GM04504 (cell line): Measurements from ENCODE around the gene RGS7BP.

ENCODE experiments used
- DNase-seq: peaks from one replicate; pipeline ENCODE4 v3.0.0-alpha.2; 2012; ENCODE audit warnings: low read depth

The RGS7BP gene

DNA sequence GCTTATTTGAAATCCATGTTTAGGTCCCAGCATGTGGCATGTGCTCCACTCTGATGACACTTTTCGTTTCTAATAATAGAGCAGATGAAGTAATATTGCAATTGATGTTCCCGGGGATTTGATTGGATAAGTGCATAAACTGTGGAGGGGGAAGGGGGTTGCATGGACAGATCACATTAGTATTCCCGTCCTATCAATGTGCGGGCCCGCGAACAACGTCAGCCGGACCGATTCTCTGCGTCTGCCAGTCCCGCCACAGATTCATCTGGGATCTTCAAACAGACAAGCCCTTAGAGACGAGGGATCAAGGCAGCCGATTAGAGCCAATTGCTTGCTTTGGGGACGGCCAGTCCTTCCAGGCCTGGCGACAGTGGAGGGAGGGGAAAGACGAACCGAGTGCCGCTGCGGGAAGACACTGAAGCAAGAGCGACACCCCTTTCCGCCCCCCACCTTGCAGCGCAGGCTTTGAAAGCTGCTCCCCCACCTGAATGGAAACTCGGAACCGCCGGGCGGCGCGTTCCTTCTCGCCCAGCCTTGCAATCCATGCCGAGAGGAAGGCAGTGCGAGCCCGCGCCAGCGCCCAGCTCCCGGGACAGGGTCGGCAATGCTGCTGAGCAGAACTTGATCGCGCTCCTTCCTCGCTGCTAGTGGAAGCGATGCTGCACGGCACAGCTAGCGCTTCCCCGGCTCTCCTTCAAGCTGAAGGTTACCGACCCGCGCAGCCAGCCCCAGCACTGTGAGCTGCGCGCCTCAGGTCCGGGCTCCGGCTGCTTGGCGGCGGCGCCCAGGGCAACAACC is at the start of gene RGS7BP:
RGS7BP (plus strand) TSS at position 247 of the 798 bp plus-strand sequence. CDS start 610 bp downstream, outside the sequence.
- no peak for DNase-seq

- no peak for DNase-seq
Observed at GRCh38 chr5:64457846-64458245, 48.0 kb upstream of the RGS7BP start.

DNA sequence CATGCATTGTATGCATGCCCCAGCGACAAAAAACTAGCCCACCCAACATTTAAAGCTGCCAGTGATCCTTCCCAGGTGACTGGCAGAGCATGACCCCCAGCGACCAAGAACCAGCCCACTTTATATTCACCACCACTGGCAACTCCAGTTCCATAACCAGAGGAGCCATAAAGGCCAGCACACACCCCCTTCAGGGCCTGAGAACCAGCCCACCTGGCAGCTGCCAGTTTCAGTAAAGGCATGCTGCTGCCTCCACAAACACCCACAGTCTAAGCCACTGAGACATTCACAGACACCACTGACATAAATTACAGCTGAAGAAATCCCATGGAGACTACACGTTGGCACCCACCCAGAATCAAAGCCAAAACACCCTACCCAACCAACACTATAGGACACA is 46.9 kb upstream of the RGS7BP start:
- no peak for DNase-seq

DNA sequence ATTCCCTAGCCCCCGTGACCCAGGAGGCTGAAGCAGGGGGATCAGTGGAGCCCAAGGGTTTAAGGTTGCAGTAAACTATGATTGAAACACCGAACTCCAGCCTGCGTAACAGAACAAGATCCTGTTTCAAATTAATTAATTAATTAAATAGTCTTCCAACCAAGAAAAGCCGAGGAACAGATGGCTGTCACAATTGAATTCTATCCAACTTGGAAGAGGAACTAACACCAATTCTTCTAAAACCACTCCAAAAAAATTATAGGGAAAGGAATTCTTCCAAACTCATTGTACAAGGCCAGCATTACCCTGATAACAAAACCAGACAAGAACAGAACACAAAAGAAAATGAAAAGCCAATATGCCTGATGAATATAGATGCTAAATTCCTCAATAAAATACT is 43.4 kb upstream of the RGS7BP start:
- no peak for DNase-seq

- no peak for DNase-seq
Observed at GRCh38 chr5:64486163-64486562, 19.7 kb upstream of the RGS7BP start.

DNA sequence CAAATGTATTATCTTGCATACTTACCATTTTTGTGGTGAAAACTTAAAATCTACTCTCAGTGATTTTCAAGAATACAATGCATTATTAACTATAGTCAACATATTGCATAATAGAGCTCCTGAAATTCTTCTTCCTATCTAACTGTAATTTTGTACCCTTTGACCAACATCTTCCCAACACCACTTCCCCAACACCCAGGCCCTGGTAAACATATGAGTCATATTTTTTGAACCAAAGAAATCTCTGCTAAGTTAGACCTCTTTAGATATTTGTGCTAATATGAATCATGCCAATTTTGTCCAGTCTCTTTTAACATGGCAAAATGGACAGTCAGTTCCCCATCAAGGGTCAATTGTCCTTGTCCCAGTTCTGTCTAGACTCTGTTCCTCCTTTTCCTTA is 18.5 kb upstream of the RGS7BP start:
- no peak for DNase-seq

DNA sequence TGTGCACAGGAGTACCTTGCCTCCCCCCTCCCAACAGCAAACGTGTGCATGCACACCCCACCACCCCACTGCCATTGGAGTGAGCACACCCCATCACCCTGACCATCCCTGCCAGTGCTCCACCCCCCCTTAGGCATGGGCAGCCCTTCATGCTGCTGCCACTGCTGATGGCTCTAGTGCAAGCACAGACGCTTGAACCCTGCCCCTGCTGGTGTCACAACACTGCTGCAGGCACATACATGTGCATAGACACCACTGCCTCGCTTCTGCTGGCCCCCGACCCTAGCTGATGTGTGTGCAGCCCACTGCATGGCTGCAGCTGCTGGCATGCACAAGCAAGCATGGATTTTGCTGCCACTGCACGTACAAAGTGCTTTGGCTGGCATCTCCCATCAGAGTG is 16.0 kb upstream of the RGS7BP start:
- DNase-seq = no peak

GRCh38 chr5:64497386-64497785 is 8.4 kb upstream of the RGS7BP start:
- DNase-seq = no peak

GRCh38 chr5:64502196-64502595 is 3.6 kb upstream of the RGS7BP start:
- DNase-seq = no peak

DNA sequence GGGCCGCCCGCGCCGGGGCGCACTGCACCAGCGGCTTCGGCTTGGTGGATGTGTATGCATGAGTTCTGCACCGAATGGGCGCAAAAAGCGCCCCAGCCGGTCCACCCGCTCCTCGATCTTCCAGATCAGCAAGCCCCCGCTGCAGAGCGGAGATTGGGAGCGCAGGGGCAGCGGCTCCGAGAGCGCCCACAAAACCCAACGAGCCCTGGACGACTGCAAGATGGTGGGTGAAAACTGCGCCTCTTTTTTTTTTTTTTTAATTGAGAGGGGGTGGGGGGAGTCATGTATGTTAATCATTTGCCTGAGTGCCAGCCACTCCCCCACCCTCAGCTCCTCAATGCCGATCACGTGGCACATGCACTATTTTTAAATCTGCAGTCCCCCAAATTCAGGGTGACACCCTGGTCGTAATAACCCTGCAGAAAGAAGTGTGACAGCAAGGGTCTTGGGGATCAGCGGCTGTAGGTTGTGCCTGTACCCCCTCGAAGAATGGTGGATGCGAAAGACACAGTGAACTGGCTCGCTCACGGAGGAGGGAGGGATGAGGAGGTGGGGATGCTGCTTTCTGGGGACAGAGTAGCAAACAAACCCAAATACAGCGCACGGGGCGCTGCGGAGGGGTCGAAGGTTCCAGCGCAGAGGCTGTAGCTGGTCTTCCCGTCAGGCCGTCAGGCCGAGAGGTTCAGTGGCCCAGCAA is 900 bp downstream of the RGS7BP start:
- no peak for DNase-seq

DNA sequence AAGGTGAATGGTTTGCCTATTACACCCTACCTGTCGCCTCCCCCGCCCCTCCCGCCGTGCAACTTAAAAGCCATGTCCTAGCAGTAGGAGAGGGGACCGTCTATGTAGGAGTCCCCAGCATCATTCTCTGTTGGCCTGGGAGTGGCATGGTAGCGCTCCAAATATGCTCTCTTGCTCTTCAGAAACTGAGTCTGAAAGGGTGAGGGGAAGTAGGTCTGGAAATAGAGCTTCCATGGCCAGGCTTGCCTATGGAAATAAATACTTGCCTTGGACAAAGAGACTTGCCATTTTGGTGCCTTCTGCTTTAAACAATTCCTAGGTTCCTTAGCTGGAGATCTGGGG is 1.4 kb downstream of the RGS7BP start:
- no peak for DNase-seq

GRCh38 chr5:64509828-64510227 is 4.0 kb downstream of the RGS7BP start:
- DNase-seq = no peak

- DNase-seq = no peak
Observed at GRCh38 chr5:64513492-64513891, 7.7 kb downstream of the RGS7BP start.

GRCh38 chr5:64514612-64515011 is 8.8 kb downstream of the RGS7BP start:
- no peak for DNase-seq

DNA sequence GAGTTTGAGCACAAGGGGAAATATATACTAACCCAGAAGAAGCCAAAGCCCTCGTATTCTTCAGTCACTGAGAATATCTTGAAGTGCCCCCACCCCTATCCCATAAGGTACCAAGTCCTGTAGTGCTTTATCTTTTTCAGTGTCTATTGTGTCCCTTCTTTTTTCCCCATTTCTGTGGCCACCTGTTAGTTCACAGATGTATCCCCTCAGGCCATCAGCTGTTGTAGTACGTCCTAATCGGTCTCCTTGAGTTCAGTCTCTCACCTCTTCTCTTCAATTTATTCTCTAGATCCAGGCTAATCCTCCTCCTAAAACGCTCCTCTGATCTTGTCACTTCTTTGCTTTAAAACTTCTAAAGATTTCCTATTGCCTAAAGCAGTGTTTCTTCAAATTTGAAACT is 10.4 kb downstream of the RGS7BP start:
- DNase-seq = no peak

GRCh38 chr5:64518793-64519192 is 13.0 kb downstream of the RGS7BP start:
- DNase-seq = no peak

DNA sequence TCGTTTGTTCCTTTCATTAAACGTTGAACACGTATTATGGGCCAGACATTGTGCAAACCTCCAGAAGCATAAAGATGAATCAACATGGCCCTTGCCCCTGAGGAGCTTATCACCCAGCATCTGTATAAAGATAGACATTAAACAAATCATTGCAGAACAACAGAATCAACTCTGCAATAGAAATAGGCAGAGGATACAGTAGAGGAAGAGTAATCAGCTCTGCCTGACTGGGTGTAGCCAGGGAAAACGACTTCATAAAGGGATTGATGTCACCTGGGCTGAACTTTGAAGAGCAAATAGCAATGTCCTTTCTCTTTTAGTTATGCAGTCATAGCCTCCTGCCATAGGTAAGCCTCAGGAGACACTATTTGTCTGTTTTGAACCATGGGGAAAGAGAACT is 13.4 kb downstream of the RGS7BP start:
- no peak for DNase-seq

GRCh38 chr5:64526734-64527439 is 21.1 kb downstream of the RGS7BP start:
- no peak for DNase-seq

DNA sequence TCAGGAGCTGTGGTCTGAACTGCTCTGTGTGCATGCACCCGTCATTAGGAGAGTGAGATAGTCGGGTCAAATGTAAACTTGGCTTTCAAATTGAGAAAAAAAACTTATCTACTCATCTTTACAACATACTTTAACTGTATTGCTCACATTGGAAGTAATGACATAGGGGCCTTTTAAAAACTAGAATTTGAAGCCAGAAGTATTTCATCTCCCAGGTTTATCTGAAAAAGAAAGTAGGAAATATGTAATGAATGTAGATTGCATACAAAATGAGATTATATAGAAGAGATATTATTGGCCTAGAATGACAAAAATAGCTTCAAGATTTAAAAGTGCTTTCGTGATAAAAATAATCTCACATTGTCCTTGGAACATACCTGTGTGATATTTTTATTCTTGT is 24.3 kb downstream of the RGS7BP start:
- no peak for DNase-seq

DNA sequence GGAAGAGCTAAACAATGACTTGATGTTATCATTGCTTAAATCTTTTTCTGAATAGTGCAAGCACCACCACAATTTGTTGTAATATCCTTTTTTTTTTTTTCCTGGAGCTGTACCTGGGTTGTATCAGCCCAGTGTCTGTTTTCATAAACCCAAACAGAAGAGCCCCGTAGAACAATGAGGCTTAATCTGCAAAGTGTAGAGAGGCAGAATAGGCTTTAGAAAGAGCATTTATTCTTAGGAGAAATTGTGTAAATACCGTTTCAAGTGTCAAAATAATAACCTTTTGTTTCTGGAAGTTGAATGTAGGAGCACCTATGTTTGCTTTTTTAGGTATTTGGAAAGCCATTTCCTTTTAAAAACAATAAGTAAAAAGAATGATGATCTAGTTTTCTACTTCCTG is 26.4 kb downstream of the RGS7BP start:
- no peak for DNase-seq

DNA sequence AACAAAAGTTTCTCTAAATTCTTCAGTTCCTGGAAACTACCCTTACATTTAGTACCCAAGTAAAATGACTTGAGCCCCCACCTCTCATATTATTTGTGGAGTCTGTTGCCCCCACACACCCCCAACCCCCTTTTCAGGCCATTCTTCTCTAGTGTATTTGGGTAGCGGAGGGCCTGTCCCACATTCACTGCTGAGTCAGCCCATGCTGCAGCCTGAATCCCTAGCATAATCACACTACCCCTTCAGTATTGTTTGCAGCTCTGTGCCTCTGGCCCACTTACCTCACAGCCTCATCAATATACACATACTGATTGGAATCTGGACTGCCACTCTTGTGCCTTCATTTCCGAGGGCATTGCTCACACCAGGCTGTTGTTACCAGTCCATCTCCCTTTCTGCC is 26.8 kb downstream of the RGS7BP start:
- no peak for DNase-seq

GRCh38 chr5:64534033-64534432 is 28.2 kb downstream of the RGS7BP start:
- DNase-seq = no peak

GRCh38 chr5:64557911-64558310 is 52.1 kb downstream of the RGS7BP start:
- DNase-seq = no peak
